Anterior cingulate cortex (tissue), 58 donors: ENCODE data around the gene NFIL3.
A peak's percentile ranks its signal among the peaks of the same experiment; 100 is the strongest.

Source experiments
- DNase-seq, 58 donors: peaks; one replicate each; lab custom pipeline; 2025; lab: John Stamatoyannopoulos, UW

Gene NFIL3

DNA sequence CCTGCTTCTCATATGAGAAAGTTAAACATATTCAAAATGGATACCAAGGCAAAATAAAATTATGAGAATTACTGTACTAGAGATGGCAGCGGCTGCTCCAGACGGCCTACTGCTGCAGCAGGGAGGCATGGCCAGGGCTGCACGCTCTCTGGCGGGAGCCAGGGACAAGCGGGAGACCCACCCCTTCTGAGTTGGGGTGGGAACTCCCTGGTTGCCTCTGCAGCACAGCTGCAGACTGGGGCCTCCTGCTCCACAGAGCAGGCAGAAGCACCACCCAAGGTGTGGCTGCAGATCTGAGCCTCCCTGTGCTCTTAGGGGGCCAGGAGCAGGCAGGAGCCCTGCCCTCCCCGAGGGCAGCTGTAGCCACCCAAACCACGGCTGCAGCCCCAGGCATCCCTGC, 59.6 kb downstream of the NFIL3 start:
- no peak for DNase-seq

- DNase-seq, result no peak
Measured at GRCh38 chr9:91362051-91362611, 61.5 kb downstream of the NFIL3 start.

DNA sequence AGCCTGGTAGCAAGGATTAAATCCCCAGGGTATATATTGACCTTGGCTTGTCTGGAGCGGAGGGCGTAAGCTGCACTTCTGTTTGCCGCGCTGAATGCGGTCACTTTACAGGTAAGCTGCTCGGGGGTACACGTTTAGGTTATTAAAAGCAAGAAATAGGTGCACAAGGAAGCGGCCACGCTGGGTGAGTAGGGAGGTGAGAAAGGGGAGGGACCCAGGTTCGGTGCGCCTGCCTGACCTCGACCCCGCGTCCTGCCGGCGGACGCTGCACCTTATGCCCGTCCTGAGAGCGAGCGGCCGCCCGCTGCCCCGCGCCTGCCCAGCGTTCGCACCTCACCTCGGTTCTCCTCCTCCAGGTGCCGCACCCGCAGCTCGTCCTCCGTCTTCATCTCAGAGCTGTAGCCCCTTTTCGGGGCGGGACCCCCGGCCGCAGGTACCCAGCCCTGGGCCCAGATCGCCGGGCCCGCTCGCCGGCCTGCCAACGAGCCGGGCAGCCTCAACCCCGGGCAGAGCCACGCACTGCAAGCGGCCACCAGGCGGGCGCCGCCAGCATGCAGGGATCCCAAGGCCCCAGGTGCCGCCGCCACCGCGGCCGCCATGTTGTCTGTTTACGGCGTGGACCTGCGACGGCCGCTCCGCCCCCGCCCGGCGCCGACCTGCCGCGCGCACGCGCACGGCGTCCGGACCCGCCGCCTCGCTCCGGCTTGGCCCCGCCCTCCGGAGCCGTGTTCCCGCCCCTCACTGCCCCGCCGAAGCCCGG, 62.2 kb downstream of the NFIL3 start, which contains the start of gene AUH:
Gene AUH, minus strand, starts transcription at position 628 of the 760 bp plus-strand sequence. Its CDS starts 29 bp downstream, at position 599.
- DNase-seq, result peak in 57 of 58 donors; percentile 22 to 85 (median 77)

GRCh38 chr9:91360551-91361290, 62.9 kb downstream of the NFIL3 start:
- DNase-seq, result peak in 2 of 58 donors; percentile 5 to 29

DNA sequence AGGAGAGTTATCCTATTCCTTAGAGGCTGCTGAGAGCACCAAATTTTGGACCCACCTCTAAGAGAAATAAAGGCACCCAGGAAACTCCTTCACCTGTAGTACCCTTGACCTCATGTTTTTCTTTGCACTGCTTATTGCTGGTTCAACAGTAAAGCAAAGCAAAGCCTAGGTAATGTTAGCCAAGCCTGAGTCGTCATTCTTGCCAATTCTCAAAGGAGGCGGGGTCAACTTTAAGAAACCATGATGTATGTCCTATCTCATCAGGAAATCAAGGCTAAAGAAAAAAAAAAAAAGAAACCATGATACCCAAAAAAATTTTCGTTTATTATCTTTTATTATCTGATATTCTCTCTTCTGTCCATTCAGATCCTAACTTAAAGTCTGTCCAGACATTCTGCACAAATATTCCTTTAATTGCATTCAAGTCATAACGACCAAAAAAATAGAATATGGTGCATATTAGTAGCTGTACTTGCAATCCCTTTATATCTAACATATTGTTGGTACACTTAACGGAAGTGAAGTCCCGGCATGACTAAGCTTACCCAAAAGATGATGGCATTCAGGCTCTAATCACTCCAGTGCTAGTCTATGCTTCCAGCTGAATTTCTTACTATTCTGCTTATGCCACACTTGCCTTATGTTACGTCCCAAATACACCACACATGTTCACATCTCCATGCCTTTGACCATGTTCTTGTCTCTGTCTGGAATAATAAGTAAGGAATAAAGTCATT, 63.7 kb downstream of the NFIL3 start:
- no peak for DNase-seq

- DNase-seq, result no peak
Measured at GRCh38 chr9:91359083-91359482, 64.5 kb downstream of the NFIL3 start.
